GM23248 (cell line): ENCODE results near the gene SGSM2.

Experiments
- EZH2 ChIP-seq: fragments of 200-600 bp; sonication (generic); IDR thresholded peaks from 2 replicates; pipeline ENCODE4 v1.6.1; 2018; ENCODE audit warnings: antibody characterized with exemption, mild to moderate bottlenecking; ENCODE audit not compliant: insufficient read depth, poor library complexity, severe bottlenecking
- EZH2phosphoT487 ChIP-seq: fragments of 200-600 bp; sonication (generic); IDR thresholded peaks from 2 replicates; pipeline ENCODE4 v1.6.1; 2018; ENCODE audit warnings: antibody characterized with exemption, moderate library complexity, mild to moderate bottlenecking, low read depth; ENCODE audit not compliant: insufficient read depth

DNA sequence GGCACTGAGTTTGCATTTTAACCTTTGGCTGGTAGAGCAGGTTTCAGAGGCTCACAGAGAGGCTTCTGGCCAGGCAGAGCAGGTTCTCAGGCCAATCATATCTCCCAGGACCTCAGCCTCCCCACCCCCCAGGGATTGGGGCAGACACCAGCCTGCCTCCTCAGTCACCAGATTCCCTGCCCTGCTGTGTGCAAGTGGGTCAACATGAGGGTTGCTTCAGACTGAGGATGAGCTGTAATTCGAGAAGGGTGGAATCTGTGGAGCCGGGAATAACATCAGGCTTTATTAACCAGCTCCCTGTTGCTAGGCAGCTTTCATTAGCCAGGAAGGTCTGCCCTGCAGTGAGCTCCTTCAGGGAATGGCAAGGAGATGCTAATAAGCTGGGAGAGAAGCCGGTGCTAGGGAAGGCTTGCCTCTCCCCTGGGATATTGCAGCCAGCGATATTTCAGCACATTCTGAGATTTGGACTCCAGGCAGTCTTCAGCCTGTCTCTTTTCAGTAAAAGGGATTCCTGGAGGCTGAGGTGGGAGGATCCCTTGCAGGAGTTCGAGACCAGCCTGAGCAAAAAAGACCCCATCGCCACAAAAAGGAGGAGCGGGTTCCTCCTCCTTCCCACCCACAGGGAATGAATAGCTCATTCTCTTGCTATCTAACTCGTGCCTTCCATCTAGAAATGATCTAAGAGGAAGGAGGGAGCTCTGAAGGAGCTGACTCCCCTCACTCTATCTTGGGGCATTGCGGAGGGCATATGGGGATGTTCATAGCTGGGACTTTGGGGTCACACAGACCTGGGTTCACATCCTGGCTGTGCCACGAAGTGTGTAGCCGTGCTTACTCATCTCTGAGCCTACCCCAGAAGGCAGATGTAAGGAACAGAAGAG lies 10.7 kb downstream of the SGSM2 start:
- no peak for TF ChIP-seq EZH2phosphoT487
- TF ChIP-seq EZH2: no peak
